ENCODE measurements around the gene SLC4A5.
"Not testable (repeated sequence)": the region's sequence is repeated elsewhere in the genome, so short reads cannot be mapped to it uniquely, and the experiment has no call there.

SLC4A5 gene

DNA sequence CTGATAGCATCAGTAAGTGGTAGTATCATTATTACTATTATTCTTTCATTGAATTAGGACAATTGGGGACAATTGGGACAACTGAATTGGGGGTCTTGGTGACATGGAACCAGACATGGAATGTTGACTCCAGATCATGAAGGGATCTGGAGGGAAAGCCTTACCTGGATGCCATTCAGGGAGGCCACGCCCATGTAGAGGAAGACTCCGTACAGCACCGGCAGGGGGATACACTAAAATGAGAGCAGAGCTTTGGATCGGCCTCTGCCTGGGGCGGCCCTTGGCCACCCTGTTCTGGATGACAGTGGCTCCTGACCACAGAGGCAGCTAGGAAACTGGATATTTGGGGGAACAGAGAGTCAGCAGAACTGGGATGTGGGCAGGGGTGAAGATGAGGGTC lies 115.6 kb downstream of the SLC4A5 start:
- DNase-seq, result no peak

DNA sequence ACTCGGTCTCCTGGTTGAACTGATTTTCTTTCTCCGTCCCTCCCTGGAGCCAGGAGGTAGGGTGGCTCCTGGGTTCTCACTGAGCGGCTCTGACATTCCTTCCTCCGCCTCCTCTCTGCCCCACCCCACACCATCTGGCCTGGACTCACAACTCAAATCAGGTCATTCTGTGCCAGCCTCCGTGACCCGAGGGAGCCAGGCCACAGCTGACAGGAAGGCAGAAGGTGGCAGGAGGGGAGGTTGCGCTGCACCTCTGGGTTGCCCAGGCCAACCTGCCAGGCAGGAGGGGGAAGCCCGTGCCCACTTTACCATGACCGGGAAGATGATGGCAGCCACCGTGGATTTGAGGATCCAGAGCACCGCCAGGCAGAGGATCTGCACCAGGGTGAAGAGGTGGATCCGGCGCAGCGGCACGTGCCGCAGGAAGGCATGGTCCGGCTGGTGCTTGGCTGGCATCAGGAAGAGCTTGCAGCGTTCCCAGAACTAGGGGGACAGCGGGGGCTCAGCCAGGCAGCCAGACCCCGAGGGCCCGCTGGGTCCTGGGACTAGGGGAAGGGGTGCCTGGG lies 116.5 kb downstream of the SLC4A5 start:
- DNase-seq, result no peak

DNA sequence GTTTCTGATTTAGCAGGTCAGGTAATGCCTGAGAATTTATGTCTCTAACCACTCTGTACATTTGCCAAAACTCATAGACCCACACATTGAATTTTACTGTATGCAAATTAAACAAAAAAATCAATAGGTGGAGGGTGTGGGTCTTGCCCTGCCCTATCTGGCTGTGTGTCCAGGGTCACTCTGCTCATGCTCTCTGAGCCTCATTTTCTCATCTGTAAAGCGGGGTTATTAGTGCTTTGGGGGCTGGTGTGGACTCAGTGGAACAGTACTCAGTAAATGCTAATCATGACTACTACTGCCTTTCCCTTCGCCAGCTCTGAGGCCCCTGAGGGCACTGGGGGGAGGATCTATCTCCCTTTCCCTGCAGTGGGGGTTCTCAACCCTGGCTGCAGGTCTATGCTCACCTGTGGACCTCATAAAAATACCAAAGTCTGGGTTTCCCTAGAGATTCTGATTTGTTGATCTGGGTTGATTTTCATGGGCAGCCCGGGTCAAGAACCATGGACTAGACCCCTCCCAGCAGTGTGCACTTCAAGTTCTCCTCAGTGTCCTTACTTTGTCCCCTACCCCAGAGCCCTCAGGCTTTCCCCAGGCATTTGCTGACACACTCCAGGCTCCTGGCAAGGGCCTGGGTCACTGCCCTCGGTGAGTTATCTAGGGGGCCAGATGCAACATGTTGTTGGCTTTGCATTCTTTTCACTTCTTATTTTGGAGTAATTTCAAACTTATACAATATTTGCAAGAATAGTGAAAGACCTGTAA lies 117.3 kb downstream of the SLC4A5 start:
- no peak for DNase-seq

DNA sequence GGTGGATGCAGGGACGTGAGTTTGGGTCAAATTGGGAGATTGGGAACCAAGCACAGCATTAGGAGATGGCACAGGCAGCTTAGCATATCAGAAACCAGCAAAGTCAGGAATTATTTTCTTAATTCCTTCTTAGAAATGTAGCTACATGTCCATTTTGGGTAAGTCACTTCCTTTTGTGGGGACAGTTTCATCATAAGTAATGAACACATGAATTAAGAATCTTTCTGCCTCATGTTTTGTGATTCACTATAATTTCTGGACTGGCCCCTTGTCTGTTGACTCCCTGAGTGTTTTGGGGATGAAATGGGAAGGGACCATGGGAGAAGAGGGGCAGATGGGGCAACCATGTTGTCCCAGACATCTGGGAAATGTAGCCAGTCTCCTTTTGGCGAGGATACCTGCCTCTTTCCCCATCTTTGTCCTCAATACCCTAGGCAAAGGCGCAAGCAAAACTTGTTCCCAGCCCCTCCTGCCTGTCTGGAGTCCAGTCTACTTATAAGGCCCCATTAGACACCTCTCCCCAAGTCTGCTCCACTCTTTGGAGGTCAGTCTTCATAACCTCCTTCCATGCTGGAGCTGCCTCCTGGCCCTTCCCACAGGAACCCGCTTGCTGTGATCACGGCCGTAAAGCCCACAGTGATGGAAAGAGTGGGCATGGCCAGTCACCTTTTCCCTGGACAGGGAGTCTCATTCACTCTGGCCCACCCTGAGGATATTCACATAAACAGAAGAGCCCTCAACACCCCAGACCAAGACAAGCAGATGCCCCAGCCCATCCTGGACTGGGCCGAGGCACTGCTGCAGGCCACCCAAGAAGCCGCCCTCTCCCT lies 119.1 kb downstream of the SLC4A5 start:
- DNase-seq, result no peak

DNA sequence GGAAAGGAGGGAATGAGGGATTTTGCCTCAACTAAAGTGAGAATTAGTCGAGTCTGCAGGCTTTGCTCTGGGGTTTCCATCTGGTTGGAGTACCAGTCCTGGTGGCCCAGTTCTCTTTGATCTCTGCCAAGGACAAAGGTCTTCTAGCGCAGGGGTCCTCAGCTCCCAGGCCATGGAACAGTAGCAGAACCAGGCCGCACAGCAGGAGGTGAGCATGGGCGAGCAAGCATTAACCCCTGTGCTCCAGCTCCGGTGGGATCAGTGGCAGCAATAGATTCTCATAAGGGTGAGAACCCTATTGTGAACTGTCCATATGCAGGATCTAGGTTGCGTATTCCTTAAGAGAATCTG lies 120.9 kb downstream of the SLC4A5 start:
- DNase-seq, result no peak

DNA sequence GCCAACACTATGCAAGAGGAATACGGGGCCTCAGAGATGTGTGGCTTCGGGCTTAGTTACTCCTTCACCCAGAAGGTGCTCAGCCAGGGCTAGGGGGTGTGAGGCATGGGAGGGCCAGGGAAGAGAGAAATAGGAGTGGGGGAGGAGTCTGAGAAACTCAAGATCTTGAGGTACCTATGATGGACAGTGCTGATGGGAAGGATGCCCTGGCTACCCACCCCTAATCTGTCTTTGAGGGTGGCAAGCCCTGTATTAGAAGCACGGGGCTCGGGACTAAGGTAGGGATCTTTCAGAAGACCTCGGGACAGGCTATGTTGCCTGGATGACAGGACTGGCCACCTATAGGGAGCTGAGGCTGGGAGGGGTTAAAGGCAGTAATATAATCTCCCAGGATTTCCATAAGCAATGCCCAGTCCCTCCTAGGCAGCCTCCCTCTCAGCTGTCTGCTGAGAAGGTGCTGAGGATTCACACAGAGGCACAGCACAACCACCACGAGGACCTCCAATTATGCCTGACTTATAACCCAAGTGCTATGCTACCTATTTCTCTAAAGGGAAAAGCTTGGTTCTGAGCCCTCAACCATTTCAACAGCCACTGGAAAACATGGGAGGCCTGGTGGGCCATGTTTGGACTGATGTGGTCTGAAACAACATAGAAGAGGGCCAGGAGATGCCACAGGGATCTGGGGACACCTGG lies 121.5 kb downstream of the SLC4A5 start:
- no peak for DNase-seq

DNA sequence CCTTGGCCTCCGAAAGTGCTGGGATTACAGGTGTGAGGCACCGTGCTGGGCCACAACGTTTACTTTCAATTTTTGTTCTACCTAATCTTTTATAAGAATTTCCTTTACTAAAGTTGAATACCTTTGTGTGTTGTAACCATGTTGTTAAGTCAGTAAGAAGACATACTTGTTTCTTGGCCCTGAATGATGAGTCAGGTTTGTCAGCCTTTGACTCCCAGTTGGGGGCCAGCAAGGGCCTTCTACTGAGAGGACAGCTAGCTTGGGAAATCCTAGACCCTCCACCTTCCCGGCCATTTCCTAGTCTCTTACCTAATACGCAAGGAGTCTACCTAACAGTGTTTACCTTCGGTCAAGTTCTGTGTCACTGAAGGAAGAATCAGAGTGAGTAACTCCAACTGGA lies 122.1 kb downstream of the SLC4A5 start:
- no peak for DNase-seq

DNA sequence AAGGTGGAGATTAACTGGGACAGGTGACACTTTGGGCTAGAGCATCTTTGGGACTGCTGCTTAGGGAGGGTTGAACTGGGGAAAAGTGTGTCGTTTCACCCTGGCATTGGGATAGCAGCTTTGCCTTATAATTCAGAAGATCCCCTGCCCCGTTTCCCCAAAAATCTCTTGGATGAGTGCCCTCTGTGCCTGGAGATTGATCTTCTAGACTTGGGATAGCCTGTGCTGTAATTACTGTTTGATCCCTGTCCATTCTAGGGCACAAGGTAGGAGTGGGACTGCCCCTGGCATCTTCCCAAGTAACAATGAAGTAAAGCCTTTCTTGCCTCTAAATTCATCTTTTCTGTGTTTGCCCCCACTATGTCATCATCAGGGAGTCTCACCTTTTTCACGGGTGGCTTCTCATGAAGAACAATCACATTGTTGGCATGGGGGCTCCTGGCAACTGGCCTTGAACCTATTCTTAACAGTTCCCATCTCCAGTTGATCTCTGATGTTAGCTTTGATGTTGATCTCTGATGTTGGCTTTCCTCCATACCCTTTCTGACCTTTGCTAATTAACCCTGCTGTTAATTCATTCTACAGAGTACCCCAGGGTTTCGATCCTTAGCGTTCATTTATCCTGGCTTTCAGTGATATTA lies 123.2 kb downstream of the SLC4A5 start:
- no peak for DNase-seq

DNA sequence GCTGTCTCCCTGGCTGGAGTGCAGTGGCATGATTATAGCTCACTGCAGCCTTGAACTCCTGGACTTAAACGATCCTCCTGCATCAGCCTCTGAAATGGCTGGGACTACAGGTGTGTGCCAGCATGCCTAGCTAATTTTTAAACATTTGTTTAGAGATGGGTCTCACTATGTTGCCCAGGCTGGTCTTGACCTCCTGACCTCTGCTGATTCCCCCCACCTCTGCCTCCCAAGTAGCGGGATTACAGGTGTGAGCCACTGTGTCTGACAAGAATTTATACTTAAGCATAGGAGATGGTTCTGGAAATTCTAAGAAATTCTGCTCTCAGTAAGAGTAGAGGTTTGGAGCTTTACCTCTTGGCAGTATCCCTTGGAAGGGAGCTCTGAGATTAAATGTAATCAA lies 126.6 kb downstream of the SLC4A5 start:
- DNase-seq, result no peak

DNA sequence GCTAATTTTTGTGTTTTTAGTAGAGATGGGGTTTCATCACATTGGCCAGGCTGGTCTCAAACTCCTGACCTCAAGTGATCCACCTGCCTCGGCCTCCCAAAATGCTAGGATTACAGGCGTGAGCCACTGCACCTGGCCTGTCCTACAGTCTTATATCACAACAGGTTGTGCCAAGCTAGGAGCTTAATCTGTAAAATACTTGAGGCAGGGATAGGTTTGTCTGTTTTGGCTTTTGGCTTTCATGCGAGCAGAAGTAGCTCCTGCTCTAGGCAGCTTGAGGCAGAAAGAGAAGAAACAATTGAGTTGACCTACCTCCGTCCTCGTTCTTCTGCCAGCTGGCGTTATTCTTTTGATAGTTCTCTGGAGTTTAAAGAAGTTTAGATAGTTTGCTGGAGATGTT lies 127.4 kb downstream of the SLC4A5 start:
- DNase-seq, result not testable (repeated sequence)

DNA sequence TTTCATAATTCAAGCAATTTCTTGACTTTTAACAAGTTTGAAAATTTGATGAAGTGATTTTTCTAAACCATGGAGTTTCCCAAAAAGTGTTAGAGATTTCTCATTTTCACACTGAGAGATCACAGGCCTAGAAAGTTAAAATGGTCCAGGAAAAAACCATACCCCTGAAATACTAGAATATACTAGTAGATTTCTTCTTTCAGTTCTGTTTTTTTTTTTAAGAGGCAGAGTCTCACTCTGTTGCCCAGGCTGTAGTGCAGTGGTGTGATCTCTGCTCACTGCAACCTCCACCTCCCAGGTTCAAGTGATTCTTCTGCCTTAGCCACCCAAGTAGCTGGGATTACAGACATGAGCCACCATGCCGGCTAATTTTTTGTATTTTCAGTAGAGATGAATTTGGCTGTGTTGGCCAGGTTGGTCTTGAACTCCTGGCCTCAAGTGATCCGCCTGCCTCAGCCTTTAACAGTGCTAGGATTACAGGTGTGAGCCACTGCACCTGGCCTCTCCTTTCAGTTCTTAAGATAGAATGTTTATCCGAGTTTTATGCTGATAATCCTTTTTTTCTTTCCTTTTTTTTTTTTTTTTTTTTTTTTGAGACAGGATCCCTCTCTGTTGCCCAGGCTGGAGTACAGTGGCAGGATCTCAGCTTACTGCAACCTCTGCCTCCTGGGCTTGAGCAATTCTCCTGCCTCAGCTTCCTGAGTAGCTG lies 130.4 kb downstream of the SLC4A5 start:
- no peak for DNase-seq

DNA sequence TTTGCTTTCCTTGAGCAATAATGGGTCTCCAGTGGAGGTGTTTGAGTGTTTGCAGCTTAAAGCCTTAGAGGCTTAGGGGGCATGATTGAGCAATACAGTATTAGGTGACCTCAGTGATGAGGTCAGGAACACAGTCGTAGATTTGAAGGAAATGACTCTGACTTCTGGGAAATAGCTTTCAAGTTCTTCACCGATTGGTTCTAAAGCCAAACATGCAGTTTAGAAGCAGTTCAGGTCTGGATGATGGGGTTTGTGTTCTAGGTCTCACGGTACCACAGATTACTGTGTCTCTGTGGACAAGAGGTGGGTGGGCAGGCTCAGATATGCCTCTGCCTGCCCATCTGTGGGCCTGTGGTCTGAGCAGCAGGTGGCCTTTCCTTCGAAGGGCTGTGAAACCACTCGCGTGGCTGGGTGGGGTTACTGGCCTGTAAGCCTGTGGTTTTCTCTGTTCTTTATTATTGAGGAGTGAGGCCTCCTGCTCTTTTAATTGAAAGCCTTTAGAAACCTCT lies 137.0 kb downstream of the SLC4A5 start:
- peak; percentile 74 for DNase-seq

DNA sequence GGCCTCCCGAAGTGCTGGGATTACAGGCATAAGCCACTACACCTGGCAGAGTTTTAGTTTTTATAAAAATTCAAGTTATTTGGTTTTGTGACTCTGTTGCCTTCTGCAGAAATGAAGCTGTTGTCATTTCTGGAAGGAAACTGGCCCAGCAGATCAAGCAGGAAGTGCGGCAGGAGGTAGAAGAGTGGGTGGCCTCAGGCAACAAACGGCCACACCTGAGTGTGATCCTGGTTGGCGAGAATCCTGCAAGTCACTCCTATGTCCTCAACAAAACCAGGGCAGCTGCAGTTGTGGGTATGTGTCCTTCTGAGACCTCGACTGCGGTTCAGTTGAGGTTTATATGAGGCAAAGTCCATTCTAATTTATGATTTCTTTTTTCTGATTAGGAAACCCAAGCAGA lies 137.6 kb downstream of the SLC4A5 start:
- peak; percentile 71 for DNase-seq

DNA sequence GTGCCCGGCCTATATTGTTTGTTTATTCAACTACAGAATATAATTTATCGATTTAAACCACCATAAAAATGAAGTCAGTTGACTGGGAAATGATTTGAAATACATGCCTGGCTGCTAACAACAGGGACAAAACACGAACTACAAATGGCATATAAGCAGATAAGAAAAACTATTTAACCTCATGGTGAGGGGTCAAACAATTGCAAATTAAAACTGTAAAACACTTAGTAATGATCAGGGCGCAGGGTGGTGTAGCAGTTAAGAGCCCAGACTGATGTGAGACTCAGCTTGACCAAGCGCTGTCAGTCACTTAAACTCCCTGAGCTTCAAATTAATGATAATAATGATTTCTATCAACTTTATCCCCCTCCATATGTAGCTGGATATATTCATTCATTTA lies 138.1 kb downstream of the SLC4A5 start:
- DNase-seq, result no peak

DNA sequence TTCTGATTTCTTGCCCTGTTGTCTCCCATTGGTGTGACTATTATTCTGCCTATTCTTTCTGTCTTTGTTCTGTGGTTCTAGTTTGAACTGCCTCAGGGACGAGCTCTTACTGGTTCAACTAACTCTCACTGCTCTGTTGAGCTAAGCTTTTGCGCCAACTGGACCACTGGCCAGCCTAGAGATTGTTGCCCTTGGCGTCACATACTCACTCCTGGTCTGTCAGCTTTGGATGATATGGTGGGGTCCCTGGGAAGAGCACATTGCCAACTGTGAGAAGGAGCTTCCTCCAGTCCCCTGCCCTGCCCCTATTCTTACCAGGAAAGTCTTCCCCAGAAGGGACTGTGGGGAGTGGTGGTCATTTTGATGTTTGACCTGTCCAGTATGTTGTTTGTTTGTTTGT lies 138.8 kb downstream of the SLC4A5 start:
- DNase-seq, result peak; percentile 53

DNA sequence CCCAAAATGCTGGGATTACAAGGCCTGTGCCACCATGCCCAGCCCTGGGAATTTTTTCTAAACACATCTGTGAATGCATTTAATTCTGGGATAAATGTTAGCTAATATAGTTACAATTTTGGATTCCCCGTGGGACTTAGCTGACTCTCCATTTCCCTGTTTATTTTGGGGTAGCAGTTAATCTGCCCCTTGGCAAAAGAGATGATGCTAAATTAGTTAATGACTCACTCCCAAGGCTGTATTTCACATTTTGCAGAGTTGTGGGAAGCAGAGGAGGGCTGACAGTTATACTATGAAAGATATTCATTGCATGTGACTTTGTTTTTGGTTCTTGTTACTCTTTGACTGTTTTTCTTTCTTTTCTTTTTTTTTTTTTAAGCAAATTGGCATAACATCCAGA lies 141.6 kb downstream of the SLC4A5 start:
- DNase-seq, result no peak

DNA sequence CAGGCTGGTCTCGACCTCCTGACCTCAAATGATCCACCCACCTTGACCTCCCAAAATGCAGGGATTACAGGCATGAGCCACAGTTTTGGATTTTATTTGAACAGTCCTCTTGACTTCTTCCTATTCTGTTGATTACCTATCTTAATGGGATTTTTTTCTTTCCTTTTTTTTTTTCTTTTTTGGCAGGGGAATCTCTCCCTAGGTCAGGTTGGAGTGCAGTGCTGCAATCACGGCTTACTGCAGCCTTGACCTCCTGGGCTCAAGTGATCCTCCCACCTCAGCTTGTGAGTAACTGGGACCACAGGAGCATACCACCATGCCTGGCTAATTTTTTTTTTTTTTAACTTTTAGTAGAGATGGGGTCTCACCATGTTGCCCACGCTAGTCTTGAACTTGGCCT lies 142.0 kb downstream of the SLC4A5 start:
- DNase-seq, result no peak

DNA sequence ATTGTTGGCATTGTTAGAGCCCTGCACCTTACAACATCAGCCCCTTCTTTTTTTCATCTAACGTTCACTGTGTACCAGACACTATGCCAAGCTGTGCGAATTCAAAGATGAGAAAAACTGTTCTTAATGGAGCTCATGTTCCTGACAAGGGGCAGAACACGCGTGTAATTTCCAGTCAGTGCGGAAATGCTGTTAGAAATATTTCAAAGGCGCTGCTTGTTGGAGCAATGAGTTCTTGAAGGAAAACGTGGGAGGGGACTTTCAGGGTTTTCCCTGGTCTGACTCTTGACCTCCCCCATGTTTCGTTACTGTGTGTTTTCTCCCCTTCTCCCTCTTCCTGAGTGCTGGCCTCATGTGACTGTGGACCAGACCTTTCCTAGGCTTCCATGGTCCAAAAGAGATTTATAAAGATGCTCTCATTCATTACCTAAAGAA lies 143.3 kb downstream of the SLC4A5 start:
- peak; percentile 68 for DNase-seq

DNA sequence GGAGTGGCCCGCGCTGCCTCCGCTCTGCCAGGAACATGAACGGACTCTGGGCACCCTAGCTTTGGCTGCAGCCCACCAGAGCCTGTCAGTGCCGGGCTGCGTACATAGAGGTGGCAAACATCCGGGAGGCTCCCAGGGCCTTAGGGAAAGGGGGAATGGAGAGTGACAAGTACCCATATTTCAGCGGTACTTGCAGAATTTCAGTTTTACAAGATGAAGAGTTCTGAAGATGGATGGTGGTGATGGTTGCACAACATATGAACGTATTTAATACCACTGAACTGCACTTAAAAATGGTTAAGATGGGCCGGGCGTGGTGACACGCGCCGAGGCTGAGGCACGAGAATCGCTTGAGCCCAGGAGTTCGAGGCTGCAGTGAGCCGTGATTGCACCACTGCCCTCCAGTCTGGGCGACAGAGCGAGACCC lies 143.9 kb downstream of the SLC4A5 start:
- DNase-seq, result peak; percentile 69

DNA sequence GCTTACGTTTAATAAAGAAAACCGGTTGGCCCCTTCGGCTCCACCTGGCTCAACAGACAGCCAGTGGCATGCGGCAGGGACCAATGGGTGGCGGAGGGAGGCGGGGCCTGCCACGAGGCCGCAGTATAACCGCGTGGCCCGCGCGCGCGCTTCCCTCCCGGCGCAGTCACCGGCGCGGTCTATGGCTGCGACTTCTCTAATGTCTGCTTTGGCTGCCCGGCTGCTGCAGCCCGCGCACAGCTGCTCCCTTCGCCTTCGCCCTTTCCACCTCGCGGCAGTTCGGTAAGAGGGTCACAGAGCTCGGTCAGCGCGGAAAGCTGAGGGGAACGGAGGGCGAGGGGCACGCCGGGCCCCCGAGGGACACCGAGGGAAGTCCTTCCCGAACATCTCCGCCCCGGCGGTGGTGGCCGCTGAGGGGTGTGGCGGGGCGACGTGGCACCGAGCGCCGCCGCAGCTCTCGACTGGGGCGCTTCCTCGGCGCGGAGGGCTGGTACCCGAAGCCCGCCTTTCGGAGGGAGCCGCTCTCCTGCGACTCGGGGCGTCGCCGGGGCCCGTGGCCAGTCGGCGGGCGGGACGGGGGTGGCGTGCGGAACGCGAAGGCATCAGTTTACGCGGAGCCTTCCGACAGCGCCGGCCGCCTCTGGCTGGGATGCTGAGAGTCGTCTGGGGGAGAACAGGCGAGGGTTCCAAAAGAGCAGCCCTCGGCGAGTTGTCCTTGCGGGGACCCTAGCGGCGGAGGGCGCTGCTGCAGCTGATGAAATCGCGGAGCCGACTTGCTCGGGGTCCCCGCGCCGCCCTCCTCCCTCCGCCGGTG lies 144.5 kb downstream of the SLC4A5 start, which contains the start of gene MTHFD2:
Gene MTHFD2 (plus strand): TSS at position 155 of the 814 bp plus-strand sequence. CDS start 27 bp downstream, at position 182.
- DNase-seq, result peak; percentile 96

DNA sequence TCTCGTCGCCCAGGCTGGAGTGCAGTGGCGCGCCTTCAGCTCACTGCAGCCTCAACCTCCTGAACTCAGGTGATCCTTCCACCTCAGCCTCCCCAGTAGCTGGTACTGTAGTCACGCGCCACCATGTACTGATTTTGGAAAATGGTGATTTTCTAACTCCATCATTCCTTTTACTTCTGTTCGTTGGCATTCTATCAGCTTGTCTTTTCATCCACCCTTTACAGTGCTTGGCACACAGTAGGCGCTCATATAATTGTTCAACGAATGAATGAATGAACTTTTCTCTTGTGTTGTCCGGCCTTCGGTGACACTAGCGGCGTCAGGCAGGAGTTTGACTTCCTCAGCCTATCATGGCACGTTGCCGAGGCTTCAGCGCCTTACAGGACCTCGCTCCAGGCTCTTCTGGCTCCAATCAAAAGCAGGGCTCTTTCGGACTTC lies 145.2 kb downstream of the SLC4A5 start:
- DNase-seq, result no peak

Measured in activated effector memory CD4-positive, alpha-beta T cell treated with anti-CD3 and anti-CD28 coated beads, Interleukin-2, amount 50 U/mL, for 16 hours (primary cell).